GM10266 (cell line): Measurements from ENCODE around the gene CUL3.

Experiments used
- DNase-seq: peaks from one replicate; pipeline ENCODE4 v3.0.0; 2012; ENCODE audit errors: extremely low spot score
- TF ChIP-seq, protein P1 (sequence below): IDR thresholded peaks from 2 replicates; pipeline ENCODE4 v1.5.1; 2012; ENCODE audit warnings: mild to moderate bottlenecking, low read depth; ENCODE audit not compliant: control insufficient read depth, insufficient read depth; ENCODE audit errors: missing control alignments

CUL3 gene

DNA sequence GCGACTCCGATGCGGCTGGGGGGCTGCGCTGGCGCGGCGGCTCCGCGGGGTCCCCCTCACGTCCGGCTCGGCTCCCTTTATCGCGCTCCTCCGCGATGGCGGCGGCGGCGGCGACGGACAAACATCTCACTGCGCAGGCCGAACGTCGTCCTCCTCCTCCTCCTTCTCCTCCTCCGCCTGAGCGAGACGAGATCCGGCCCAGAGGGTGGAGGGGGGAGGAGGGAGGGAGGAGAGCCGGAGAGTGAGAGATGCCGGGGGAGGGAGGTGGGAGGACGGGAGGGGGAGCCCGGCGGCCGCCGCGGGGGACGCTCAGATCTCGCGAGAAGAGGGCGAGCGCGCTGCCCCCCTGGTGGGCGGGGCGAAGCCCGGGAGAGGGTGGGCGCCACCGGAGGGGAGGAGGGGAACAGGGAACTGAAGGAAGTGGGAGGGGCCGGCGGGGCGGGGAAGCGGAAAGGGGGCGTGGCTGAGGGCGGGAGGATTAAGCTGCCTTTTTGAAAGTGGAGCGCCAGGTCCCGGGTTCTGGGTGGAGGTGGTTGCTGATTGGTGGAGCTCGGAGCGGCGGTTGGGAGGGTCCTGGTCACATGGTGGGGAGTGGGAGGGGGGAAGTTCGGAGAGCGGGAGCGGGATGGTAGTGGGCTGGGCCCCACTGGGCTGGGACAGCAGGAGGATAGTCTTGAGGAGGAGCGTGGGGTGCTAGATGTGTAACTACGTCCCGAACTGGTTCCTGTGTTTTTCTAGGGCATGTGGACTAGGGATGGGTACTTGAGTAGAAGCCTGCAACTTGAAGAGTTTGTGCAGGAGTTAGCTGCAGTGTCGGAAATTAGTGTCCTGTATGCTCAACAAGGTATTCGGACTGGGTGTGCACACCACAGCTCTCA is at the start of gene CUL3:
Gene CUL3, minus strand, starts transcription at position 153 of the 878 bp plus-strand sequence. CDS start 354 bp downstream, outside the sequence.
- TF ChIP-seq, protein P1, sequence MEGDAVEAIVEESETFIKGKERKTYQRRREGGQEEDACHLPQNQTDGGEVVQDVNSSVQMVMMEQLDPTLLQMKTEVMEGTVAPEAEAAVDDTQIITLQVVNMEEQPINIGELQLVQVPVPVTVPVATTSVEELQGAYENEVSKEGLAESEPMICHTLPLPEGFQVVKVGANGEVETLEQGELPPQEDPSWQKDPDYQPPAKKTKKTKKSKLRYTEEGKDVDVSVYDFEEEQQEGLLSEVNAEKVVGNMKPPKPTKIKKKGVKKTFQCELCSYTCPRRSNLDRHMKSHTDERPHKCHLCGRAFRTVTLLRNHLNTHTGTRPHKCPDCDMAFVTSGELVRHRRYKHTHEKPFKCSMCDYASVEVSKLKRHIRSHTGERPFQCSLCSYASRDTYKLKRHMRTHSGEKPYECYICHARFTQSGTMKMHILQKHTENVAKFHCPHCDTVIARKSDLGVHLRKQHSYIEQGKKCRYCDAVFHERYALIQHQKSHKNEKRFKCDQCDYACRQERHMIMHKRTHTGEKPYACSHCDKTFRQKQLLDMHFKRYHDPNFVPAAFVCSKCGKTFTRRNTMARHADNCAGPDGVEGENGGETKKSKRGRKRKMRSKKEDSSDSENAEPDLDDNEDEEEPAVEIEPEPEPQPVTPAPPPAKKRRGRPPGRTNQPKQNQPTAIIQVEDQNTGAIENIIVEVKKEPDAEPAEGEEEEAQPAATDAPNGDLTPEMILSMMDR = no peak
- peak; percentile 98 for DNase-seq

DNA sequence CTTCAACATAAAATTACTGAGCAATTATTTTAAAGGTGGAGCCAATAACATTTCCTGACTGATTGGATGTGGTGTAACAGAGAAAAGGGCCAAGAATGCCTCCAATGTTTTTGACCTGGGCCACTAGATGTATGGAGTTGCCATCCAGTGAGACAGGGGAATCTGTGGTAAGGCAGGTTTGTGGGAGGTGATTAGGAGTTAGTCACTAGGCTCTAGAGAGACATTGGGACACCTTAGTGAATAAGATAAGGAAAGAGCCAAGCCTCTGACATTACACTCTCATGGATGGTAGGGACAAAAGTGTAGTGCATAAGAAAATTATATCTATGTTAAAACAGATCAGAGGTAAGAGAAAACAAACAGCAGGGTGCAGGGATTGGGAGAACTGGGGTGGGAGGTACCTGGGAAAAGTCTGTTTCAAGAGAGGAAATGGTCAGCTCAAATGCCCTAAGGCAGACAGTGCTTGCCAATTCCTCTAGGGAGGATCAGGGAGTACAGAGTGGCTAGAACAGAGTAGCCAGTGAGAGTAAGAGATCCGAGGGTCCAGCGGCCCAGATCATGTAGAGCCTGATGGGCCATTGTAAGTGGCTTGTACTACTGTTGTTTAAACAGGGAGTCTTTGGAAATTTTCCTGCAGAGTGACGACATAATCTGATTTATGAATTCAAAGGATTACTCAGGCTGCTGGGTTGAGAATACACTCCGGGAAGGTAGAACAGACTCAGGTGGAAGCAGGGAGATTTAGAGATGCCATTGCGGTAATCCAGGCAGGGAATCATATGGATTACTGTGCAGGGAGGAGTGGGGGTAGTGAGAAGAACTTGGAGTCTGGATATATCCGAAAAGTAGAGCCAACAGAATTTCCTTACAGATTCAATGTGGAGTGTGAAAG is 45.7 kb upstream of the CUL3 start:
- DNase-seq = no peak
- TF ChIP-seq, protein P1 = no peak

DNA sequence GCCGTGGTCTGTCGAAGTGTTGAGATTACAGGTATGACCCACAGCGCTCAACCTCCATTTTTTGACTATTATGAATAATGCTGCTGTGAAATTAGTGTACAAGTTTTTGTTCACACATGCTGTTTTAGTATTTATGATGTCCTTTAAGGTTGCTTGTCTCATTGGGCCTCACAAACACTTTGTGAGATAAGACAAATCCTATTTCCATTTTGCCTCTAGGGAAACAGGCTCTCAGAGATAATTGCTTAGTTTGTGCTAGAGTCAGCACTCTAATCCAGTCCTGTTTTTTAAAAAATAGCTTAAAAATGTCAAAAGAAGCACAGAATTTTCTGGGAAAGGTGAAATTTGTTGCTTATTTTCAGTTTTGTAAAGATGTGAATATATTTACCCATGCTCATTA is 43.3 kb upstream of the CUL3 start:
- DNase-seq = no peak
- TF ChIP-seq, protein P1 = no peak

DNA sequence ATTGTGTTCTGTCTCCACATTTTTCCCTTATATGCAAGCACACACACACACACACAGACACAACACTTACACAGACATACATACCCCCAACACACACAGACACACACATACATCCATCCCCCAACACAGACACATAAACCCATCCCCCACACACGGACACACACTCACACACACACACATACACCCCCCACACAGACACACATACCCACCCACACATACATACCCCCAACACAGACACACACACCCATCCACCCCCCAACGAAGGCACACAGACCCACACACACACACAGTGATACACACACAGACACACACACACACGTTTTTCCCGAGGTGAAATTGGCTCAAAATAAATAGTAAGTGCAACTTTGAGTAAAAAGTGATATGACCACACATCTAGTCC is 41.6 kb upstream of the CUL3 start:
- TF ChIP-seq, protein P1 = no peak
- no peak for DNase-seq

DNA sequence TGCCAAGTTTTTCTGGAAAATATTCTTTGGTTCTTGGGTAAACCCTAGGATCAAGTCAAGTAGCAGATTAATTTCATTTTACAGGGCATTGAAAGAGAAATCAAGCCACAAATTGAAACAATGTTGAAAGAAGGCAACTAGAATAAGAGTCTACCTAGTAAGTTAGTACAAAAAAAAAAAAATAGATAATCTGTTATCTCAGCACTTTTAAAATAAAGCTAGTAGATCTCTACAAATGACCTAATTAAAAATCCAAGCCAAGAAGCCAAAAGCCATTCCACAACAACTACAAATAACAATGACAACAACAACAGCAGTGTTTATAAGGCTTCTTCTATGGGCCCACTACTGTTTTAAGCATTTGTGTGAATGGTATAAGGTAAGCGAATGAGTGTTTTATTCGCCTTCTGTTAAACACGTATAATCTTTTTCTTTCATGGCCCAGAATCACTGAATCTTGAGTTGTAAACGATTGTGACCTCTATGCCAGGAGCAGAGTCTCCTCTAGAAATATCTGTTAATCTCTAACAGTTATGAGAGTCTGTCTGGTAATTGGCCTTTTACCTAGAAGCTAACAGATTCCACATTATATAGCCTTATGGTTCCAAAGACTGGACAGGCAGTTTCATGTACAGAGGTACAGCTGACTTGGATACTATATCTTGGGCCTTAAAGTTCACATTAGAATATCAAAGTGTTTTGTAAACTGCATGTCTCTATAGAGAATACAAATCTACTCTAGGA is 28.6 kb upstream of the CUL3 start:
- no peak for DNase-seq
- TF ChIP-seq, protein P1 = no peak

DNA sequence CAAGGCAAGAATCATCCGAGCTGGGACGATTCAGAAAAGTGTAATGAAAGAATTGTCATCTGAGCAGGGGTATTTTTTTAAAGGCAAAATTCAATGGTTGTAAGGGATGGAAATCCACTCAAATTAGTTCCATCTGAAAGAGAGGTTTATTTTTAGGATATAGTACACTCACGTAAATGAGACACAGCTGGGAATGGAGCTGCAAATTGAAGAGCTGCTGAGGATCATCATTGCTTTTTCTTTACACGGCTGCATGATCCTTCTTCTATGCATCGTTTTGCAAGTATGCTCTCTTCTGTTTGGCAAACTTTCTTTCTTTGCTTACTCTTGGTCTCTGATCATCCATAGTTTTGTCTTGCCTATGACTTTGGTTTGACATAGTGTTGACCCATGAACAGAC is 27.4 kb upstream of the CUL3 start:
- no peak for DNase-seq
- TF ChIP-seq, protein P1 = no peak
